ENCODE results near the gene SAMHD1.

DNA sequence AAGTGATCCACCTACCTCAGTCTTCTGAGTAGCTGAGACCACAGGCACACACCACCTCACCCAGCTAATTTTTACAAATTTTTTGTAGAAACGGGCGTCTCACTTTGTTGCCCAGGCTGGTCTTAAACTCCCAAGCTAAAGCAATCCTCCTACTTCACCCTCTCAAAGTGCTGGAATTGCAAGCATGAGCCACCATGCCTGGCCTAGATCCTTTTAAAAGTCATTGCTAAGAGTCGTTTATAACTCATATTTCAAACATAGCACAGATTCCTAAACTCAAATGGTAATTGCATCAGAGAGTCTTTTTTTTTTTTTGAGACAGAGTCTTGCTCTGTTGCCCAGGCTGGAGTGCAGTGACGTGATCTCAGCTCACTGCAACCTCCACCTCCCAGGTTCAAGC lies 7.7 kb upstream of the SAMHD1 start:
- TF ChIP-seq, protein P1, sequence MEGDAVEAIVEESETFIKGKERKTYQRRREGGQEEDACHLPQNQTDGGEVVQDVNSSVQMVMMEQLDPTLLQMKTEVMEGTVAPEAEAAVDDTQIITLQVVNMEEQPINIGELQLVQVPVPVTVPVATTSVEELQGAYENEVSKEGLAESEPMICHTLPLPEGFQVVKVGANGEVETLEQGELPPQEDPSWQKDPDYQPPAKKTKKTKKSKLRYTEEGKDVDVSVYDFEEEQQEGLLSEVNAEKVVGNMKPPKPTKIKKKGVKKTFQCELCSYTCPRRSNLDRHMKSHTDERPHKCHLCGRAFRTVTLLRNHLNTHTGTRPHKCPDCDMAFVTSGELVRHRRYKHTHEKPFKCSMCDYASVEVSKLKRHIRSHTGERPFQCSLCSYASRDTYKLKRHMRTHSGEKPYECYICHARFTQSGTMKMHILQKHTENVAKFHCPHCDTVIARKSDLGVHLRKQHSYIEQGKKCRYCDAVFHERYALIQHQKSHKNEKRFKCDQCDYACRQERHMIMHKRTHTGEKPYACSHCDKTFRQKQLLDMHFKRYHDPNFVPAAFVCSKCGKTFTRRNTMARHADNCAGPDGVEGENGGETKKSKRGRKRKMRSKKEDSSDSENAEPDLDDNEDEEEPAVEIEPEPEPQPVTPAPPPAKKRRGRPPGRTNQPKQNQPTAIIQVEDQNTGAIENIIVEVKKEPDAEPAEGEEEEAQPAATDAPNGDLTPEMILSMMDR (conservative IDR thresholded peaks at IDR 0.05 in 1 of 2, IDR thresholded peaks at IDR 0.05 in 1 of 2; ENCODE audit: low read depth in 1 of 2, low read length in 2 of 2): no peak
- TF ChIP-seq EZH2 (IDR thresholded peaks at IDR 0.05; ENCODE audit: low read length, missing control alignments): no peak

All from fibroblast of lung (primary cell).